Fibroblast of skin of right quadriceps (primary cell): ENCODE results near the gene ILF2.
A peak's percentile ranks its signal among the peaks of the same experiment; 100 is the strongest.
"Not testable (repeated sequence)": the region's sequence is repeated elsewhere in the genome, so short reads cannot be mapped to it uniquely, and the experiment has no call there.

ENCODE experiments used
- DNase-seq: peaks from one replicate; pipeline ENCODE4 v3.0.0-alpha.2; 2013

The ILF2 gene

DNA sequence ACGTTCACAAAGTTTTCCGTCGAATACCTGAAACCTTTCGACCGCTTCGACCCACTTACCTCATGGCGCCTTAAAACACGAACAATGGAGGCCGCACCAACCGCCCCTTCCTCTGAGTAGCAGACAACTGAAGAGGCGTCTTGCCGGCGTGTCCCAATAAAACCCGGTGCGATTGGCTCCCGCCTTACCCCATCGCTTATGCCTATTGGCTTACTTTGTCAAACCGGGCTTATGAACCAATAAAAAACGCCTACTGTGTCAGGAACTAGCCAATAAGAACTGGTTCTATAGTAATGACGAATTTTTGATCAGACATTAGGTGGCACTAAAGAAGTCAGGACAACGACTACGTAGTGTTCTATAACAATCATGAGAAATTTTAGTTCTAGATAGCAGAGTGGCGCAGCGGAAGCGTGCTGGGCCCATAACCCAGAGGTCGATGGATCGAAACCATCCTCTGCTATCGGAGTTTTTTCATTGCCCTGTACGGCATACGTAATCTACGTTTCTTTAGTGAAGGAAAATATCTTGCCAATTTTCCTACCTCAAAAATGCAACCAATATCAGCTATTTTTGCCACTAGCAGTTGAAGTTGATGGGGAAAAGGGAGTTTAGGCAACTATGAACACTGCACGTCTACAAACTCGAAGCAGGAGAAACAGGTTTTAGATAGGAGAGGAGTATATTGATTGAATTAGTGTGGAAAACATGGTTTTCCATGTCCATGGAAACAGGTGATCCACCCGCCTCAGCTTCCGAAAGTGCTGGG, at the start of gene ILF2:
ILF2 (minus strand) TSS at position 135 of the 769 bp plus-strand sequence; CDS start at position 64, 71 bp downstream.
- DNase-seq: peak; percentile 100

DNA sequence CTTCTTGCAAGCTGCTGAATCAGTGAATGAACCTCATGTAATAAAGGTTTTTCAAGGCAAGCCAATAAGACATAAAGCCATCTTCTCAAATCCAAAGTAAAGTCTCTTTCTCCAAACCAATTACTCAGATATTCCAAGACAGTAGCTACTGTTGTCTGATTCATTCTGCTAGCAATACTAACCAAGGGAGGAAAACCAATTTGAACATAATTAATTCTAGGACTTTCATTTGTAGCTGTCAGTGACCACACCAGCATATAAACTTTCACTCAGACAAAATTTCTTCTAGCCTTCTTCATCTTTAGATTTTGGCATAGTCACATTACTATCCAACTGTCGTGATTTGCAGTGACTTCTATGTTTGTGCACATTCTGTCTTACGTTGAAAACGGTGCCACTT, 46.5 kb upstream of the ILF2 start:
- no peak for DNase-seq

DNA sequence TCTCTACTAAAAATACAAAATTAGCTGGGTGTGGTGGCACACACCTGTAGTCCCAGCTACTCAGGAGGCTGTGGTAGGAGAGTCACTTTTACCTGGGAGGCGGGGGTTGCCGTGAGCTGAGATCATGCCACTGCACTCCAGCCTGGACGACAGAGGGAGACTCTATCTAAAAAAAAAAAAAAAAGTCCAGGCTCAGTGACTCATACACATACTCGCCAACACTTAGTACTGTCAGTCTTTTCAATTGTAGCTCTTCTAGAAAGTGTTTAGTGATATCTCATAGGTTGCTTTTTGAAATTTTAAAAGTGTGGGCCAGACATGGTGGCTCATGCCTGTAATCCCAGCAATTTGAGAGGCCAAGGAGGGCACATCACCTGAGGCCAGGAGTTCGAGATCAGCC, 45.4 kb upstream of the ILF2 start:
- not testable (repeated sequence) for DNase-seq

DNA sequence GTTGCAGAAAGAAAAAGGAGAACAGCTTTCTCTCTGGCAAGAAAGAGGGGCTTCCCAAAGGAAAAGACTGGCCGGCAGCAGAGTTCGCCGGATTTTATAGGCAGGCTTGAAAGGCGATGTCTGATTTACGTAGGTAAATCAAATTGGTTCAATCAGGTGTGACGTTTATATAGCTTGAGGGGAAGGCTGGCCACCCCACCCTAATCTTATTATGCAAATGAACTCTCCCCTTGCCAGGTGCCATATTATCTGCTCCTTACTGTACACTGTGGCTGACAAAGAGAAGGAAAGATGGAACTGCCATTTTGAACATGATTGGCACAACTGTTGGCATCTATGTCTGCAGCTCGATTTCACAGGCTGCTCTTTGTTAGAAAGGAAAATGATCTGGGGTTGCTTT, 40.2 kb upstream of the ILF2 start:
- DNase-seq: no peak

DNA sequence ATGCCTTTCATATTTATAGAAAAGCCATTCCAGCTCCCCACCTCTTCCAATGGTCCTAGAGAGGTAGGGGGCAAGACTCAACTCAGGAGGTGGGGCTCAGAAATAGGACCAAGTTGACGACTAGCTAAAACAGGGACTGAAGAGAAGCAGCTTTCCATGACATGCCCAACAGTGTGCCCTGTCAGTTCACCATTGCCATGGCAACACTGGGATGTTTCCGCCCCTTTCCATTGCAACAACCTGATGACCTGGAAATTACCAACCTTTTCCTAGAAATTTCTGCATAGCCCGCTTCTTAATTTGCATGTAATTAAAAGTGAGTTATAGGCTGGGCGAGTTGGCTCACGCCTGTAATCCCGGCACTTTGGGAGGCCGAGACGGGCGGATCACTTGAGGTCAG, 34.7 kb upstream of the ILF2 start:
- DNase-seq: no peak

DNA sequence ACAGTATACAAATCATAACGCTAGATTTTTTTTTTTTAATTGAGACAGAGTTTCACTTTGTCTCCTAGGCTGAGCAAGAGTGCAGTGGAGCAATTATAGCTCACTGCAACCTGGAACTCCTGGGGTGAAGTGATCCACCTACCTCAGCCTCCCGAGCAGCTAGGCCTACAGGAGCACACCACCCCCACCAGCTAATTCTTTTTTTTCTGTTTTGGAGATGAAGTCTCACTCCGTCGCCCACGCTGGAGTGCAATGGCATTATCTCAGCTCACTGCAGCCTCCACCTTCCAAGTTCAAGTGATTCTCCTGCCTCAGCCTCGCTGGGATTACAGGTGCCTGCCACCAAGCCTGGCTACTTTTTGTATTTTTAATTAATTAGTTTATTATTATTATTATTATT, 29.0 kb upstream of the ILF2 start:
- DNase-seq: no peak

DNA sequence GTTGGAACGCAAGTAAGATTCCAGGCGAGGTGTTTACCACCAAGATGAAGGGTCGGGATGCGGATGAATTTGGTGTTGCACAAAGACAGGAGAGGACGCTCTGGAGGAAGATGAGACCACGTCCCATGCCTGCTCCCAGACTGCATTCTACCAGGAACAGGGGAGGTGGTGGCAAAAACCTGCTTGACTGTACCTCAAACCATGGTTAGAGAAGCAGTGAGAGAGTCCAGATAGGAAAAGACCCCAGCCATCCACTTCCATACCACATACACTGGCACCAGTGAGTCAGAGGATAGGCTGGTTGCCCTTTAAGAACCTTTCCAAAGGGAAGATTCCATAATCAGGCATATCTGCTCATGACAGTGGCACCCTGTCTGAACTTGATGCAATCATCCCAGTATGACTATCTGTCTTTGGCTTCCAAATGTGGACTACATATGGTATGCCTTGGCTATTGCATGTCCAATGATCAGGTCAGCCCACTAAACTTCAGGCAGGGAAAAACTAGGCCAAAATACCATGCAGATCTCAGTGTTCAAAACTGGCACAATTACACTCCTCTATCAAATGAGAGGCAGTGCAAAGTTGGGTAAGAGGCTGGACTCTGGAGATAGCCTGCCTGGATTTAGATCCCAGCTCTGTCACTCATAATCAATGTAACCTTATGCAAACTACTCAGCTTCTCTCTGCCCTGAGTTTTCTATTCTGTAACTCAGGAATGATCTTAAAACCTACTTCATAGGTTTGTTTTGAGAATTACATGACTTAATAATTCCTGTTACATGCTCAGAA, 28.3 kb upstream of the ILF2 start:
- DNase-seq: peak; percentile 38

DNA sequence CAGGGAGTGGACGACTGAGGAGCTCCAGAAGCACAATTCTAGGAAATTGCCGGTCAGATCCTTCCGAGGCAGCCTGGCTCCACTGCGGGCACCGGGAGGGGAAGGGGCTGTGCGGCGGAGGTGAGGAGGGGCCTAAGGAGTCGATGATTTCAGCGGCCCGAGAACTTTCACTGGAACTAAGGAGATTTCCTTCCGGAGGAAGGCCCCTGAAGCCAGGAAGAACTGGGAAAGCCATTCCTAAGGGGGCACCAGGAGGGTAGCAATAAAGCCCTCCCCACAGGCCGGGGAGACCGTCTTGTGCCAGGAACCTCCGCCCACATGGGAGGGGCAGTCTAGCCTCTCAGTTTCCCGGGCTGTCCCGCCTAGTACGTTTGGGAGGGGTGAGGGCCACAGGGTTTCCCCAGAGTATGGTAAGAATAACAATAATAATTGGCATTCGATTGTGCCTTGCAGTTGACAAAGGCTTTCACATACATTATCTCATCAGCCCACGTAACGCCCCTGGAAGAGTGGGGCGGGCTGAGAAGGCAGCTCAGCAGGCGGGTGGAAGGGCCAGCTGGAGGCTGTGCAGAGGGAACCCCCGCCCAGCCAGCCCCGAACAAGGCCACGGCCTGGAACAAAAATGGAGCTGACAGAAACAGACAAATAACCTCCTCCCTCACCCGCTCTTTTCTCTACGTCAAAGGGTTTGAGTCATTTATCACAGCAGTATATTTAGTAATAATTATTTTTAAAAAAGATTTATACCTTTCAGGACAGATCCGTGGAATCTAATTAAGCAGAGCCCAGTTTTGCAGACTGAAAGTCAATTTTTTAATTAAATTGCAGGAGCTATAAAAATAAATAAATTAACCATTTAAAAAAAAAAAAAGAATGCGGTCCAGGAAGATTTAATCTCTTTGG, 27.5 kb upstream of the ILF2 start:
- DNase-seq: no peak

DNA sequence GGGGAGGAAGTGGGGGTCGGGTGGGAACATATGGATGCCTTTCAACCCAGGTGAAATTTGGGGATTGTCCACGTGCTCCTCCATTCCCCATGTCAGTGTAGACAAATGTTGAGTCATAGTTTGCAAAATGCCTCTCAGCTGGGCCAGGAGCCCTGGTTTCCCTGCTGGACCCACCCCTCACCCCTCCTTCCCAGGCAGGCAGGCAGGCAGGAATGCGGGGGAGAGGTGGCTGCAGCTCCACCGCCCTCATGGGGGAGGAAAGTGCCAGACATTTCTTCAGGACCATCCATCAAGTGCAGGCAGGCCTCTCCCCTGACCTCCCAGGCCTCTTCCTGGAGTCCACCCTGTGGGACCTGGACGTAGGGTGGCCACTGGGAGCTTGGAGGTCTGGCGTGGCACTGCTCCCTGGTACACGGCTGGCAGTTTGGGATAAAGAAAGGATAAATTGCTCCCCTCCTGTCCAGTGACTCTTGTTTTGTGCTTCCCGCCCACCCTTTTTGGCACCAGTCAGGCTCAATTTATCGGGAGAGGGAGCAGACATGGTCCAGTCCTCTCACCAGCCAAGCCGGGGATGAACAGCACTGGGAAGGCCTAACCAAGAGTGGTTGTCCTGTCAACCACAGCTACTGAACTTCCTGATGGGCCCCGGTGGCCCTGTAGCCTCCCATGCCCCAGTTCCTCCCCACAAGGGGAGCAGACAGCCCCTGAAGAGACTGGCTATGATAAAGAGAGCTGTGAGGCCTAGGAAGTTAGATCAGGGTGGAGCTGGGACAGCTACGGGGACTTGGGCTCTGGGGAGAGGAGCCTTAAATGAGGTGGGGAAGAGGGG, 26.6 kb upstream of the ILF2 start:
- peak; percentile 35 for DNase-seq

DNA sequence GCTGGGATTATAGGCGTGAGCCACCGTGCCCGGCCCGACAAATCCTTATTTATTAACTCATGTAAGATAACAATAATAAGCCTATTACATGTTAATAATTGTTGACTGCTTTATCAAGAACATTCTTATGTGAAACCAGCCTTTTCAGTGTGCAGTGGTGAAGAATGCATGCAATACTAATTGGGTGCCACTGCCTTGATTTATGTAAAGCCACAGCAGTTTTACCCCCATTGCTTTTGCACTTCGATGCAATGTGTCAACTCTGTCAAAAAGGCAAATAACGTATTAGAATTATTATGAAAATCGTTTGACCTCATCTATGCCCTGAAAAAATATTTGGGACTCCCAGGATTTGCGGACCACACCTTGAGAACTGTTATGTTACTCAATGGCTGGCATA, 25.9 kb upstream of the ILF2 start:
- DNase-seq: no peak

DNA sequence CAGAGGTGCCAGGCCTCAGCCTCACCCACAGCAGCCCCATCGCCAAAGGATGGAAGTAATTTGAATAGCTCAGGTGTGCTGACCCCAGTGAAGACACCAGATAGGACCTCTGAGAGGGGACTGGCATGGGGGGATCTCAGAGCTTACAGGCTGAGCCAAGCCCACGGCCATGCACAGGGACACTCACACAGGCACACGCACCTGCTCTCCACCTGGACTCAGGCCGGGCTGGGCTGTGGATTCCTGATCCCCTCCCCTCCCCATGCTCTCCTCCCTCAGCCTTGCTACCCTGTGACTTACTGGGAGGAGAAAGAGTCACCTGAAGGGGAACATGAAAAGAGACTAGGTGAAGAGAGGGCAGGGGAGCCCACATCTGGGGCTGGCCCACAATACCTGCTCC, 22.7 kb upstream of the ILF2 start:
- no peak for DNase-seq

DNA sequence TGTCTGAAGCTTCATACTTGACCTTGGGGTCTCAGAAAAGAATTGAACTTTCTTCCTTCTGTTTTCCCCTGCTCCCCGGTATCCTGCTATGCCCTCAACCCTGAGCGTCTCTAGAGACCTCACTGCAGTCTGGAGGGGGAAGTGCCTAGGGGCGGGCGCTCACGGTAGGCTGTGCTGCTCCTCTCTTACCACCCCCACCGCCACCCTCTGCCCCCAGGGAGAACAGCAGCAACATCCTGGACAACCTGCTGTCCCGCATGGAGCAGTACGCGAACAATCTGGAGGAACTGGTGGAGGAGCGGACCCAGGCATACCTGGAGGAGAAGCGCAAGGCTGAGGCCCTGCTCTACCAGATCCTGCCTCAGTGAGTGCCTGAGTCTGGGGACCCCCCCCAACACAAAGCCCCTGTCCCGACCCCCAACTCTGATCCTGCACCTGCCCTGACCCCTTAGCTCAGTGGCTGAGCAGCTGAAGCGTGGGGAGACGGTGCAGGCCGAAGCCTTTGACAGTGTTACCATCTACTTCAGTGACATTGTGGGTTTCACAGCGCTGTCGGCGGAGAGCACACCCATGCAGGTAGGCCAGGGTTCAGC, 18.0 kb upstream of the ILF2 start:
- DNase-seq: no peak

DNA sequence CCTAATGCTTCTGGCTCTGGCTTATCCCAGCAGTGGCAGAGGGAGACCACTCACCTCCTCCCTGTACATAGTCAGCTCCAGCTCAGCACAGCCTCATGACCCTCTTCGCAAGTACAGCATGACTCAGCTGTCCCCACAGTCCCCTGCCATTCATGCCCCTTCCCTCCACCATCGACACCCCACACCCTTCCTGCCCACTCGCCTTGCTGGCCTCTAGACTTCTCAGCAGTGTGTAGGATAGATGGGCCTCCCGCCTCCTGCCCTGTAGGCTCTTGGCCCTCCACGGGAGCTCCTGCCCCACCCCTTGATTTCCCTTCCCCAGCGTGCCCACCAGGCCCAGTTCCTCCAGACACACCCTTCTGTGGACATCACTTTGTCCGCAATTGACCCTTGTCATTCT, 17.5 kb upstream of the ILF2 start:
- no peak for DNase-seq

DNA sequence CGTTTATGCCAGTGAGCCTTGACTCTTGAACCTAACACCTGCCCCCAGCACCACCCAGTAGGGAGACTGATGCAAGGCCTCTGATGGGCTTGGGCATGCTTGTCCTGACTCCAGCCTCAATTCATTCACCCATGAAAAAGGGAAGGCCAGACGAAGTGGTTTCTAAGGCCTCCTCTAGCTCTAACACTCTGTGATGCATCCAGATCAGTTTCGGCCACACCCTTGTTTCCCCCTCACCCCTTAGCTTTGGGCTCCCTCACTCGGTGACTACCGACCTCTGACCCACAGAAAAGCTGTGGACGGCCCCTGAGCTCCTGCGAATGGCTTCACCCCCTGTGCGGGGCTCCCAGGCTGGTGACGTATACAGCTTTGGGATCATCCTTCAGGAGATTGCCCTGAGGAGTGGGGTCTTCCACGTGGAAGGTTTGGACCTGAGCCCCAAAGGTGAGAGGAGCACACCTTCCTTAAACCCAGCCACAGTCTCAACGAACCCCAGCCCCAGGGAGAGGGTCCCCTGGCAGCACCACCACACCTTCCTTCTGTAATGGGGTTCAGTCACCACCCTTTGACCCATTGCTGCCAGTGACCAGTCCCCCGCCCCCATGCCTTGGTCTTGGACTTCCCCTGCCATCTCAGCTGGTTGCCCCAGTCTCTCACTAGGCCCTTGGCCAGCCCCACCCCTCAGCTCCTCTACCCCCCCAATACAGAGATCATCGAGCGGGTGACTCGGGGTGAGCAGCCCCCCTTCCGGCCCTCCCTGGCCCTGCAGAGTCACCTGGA, 16.7 kb upstream of the ILF2 start:
- no peak for DNase-seq

DNA sequence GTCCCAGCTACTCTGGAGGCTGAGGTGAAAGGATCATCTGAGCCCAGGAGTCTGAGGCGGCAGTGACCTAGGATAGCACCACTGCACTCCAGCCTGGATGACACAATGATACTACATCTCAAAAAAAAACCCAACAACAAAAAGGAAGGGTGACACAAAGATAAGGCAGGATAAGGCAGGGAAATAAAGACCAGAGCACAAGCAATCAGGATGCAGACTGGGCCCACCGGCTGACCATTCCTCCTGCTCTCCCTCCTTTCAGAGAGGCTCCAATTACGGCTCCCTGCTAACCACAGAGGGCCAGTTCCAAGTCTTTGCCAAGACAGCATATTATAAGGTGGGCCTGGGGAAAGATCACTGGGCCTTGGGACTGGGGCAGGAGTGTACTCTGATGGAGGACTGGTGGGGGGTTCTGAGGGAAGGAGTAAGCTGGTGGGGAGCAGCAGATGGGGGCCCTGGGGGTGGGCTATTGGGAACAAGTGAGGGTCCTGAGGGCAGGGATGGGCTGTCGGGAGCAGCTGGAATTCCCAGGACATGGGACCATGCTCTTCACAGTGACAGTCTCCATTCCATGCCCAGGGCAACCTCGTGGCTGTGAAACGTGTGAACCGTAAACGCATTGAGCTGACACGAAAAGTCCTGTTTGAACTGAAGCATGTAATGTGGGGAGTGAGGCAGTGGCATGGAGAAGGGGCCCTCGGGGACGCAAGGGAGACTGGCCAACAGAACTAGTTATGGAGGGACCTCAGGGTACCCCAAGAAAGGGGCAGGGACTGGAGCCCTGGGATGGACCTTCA, 14.9 kb upstream of the ILF2 start:
- no peak for DNase-seq

DNA sequence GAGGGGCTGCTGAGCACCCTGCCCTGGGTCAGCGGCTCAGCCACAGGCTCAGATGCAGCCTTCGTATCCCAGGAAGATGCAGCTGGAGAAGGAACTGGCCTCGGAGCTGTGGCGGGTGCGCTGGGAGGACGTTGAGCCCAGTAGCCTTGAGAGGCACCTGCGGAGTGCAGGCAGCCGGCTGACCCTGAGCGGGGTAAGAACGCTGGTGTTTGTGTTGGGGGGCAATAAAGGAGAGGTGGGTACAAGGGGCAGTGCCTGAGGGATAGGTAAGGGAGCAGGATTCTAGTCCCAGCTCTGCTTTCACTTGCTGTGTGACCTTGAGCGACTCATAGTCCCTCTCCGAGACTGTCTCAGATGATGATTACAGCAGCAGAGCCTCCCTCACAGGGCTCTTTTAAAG, 14.1 kb upstream of the ILF2 start:
- DNase-seq: no peak

DNA sequence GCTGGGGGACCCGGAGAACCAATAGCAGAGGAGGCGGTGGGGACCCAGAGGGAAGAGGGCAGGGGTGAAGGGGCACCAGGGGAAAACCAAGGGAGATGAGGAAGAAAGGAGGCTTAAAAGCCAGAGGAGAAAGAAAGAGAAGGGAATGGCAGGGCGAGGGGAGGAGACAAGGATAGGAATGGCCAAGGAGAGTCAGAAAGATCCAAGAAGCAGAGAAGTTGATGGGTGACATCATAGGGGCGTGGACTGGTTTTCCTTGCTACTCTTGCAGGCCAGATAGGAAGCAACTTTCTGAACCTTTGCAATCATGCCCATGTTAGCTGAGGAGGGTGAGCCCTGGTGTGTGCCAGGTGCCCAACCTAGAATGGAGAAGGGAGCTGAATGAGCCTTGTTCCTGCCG, 13.1 kb upstream of the ILF2 start:
- no peak for DNase-seq

DNA sequence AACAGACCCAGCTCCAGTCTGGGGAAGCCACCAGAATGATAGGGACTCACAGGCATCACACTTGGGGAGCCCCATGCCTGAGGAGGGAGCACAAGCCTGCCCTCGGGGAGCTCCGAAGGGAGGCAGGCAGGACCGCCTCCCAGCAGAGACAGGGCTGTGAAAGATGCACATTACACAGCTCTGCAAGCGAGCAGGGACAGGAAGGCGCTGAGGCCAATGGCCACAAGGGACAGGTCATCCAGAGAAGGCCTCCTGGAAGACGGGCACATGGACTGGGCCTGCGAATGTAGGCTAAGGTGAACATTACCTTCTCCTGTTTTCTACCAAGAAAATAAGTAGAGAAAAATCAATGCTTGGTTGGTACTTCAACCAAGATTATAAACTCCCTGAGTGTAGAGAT, 11.9 kb upstream of the ILF2 start:
- DNase-seq: no peak

DNA sequence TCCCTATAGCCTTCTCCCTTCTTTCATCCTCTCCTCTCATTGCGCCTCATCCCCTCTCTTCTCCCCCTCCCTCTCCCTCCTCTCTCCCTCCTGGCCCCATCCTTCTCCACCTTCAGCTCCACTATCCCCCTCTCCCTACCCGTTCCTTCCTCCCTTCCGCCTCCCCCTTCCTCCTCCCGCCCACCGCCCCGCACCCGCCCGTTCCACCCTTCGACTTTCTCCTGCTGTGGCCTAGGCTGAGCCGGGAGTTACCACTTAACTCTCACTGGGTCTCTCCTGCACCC, 9.3 kb upstream of the ILF2 start:
- no peak for DNase-seq

DNA sequence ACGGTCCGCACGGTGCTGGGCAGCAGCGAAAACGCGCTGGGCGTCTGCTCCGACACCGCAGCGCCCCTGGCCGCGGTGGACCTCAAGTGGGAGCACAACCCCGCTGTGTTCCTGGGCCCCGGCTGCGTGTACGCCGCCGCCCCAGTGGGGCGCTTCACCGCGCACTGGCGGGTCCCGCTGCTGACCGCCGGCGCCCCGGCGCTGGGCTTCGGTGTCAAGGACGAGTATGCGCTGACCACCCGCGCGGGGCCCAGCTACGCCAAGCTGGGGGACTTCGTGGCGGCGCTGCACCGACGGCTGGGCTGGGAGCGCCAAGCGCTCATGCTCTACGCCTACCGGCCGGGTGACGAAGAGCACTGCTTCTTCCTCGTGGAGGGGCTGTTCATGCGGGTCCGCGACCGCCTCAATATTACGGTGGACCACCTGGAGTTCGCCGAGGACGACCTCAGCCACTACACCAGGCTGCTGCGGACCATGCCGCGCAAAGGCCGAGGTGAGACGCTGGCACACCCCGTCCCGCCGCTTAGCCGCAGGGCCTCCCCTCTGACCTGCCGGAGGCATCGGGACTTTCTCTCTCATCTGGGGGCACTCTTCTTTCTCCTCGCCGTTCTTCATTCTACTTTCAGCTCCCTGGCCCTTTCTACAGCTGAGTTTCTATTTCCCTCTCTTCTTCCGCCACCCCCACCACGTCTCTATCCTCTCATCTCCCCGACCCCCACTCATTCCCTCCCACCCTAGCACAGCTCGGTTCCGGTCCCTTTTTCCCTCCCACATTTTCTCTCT, 8.7 kb upstream of the ILF2 start:
- DNase-seq: no peak
